Measurements from ENCODE around the gene HSD17B12. TPM values are rescaled to one million over a fixed set of nuclear protein-coding genes. Genes with fewer than 3 reads are reported as not detected.

Gene HSD17B12
- polyA plus RNA-seq (2012; ENCODE audit: missing spikeins): 59.8 TPM

- DNase-seq (ENCODE audit: insufficient read length) (peak; percentile 93), FAIRE-seq (peak; percentile 100)
- peak; percentile 91 for TF ChIP-seq TAF1 (IDR thresholded peaks at IDR 0.05; ENCODE audit: borderline replicate concordance, low read depth, low read length)
- peak; percentile 97 for TF ChIP-seq POLR2AphosphoS5 (IDR thresholded peaks at IDR 0.05; ENCODE audit: low read depth, low read length)
- peak; percentile 94 for TF ChIP-seq POLR2A (IDR thresholded peaks at IDR 0.05; ENCODE audit: low read depth, low read length)
Measured at GRCh38 chr11:43680521-43681400, at the start of gene HSD17B12. Gene HSD17B12, plus strand, starts transcription at chr11:43680738. Its CDS starts 90 bp downstream, at chr11:43680828.

DNA sequence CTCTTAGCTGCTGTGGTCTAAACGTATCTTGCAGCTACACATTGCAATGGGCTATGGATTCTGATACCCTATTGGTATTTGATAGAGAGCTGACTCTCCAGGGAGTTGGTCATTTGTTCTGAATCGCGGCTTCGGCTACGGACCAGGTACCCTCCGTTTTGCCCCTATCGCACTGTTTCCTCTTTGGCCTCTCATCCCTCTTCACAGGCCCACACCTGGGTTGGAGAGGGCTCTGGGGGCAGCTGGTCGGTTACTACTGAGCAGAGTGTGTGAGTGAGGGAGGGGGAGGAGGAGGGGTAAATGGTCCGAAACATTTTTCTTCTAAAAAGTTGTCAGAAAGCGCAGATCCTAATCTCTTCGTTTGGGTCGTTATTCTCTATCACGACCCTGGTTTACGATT lies 48.8 kb upstream of the HSD17B12 start:
- DNase-seq (ENCODE audit: insufficient read length) (no peak), FAIRE-seq (peak; percentile 38)
- TF ChIP-seq POLR2AphosphoS5 (IDR thresholded peaks at IDR 0.05; ENCODE audit: low read depth, low read length): no peak
- TF ChIP-seq POLR2A (IDR thresholded peaks at IDR 0.05; ENCODE audit: low read depth, low read length): no peak

DNA sequence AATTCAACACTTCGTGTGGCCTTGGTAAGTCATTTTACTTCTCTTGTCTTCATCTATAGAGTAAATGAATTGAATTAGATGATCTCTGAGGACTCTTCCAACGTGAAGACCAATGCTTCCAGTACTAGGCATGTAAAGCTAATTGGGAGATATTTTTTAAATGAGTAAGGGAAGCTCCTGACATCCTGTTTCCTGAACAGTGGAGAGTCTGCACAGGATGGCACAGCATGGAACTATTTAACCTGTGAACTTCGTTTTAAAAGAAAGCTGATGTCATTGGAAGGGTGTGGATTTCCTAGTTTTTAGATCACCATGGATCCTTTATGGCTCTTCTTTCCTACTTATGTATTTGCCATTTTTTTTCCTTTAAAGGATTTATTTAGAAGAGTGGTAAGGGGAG lies 48.4 kb upstream of the HSD17B12 start:
- TF ChIP-seq TAF1 (IDR thresholded peaks at IDR 0.05; ENCODE audit: borderline replicate concordance, low read depth, low read length): no peak
- no peak for TF ChIP-seq POLR2A (IDR thresholded peaks at IDR 0.05; ENCODE audit: low read depth, low read length)
- no peak for TF ChIP-seq POLR2AphosphoS5 (IDR thresholded peaks at IDR 0.05; ENCODE audit: low read depth, low read length)
- DNase-seq (ENCODE audit: insufficient read length): no peak
- FAIRE-seq: no peak

- no peak for FAIRE-seq
Measured at GRCh38 chr11:43638717-43639116, 41.8 kb upstream of the HSD17B12 start.

DNA sequence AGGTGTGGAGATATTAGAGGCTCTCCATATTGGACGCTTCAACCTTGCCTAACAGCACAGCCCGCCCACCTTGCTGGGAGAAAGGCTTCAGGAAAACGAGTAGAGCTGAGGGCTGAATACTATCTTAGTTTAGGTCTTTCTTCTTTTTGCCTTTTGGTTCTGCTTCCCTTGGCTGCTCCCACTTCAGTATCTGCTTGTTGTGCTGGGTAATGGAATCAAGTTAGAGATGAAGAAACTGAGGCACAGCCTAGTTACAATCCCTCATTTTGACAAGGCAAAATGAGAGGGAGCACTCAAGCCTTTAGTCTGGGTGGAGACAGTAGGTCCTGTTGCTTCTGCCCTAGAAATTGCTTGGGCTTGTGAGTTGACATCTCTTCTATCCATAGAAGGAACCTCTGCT lies 41.3 kb upstream of the HSD17B12 start:
- TF ChIP-seq POLR2AphosphoS5 (IDR thresholded peaks at IDR 0.05; ENCODE audit: low read depth, low read length): no peak
- DNase-seq (ENCODE audit: insufficient read length) (no peak), FAIRE-seq (no peak)

More at GRCh38 chr11:43638717-43639116, 41.8 kb upstream of the HSD17B12 start:
- no peak for TF ChIP-seq TAF1 (IDR thresholded peaks at IDR 0.05; ENCODE audit: borderline replicate concordance, low read depth, low read length)
- no peak for TF ChIP-seq POLR2A (IDR thresholded peaks at IDR 0.05; ENCODE audit: low read depth, low read length)
- TF ChIP-seq POLR2AphosphoS5 (IDR thresholded peaks at IDR 0.05; ENCODE audit: low read depth, low read length): no peak
- no peak for DNase-seq (ENCODE audit: insufficient read length)

- DNase-seq (ENCODE audit: insufficient read length) (no peak), FAIRE-seq (no peak)
- TF ChIP-seq TAF1 (IDR thresholded peaks at IDR 0.05; ENCODE audit: borderline replicate concordance, low read depth, low read length): no peak
- TF ChIP-seq POLR2A (IDR thresholded peaks at IDR 0.05; ENCODE audit: low read depth, low read length): no peak
- no peak for TF ChIP-seq POLR2AphosphoS5 (IDR thresholded peaks at IDR 0.05; ENCODE audit: low read depth, low read length)
Measured at GRCh38 chr11:43639920-43640319, 40.6 kb upstream of the HSD17B12 start.

DNA sequence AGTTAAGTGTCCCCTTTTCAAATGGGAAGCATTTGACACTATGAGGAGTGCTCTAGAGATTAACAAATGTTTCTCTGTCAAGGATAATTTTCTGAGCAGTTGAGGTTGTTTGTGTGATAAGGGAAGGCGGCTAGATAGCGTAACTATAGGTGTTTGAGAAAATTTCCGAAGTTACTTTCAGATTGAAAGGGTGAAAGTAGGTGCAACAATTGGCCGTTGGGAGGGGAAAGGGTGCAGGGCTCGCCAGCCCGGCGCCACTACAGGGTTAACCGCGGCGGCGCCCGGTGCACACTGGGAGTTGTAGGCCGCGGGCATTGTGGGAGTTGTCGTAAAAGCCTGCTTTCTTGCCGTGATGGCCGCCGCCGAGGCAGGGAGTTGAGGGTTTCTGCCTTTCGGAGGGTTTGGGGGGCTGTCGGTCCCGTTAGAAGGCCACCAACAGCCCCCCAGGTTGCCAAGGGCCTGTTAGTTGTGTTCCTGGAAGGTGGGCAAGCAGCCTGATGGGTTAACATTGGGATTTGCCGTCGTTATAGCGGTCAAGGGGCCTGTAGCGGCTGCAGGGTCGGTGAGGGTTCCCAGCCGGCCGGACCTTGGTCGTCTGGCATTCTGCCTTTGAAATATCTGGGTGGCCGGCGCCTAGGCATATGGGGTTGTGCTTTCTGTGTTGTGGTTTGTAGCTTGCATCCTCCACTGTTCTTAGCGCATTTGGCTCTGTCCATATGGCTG lies 36.5 kb upstream of the HSD17B12 start:
- TF ChIP-seq POLR2AphosphoS5 (IDR thresholded peaks at IDR 0.05; ENCODE audit: low read depth, low read length) (peak; percentile 65), POLR2A (IDR thresholded peaks at IDR 0.05; ENCODE audit: low read depth, low read length) (peak; percentile 77), TAF1 (IDR thresholded peaks at IDR 0.05; ENCODE audit: borderline replicate concordance, low read depth, low read length) (peak; percentile 70; the same call in 1 of the 2 replicates)

GRCh38 chr11:43644621-43645299 lies 35.8 kb upstream of the HSD17B12 start:
- TF ChIP-seq TAF1 (IDR thresholded peaks at IDR 0.05; ENCODE audit: borderline replicate concordance, low read depth, low read length) (no peak), POLR2A (IDR thresholded peaks at IDR 0.05; ENCODE audit: low read depth, low read length) (no peak), POLR2AphosphoS5 (IDR thresholded peaks at IDR 0.05; ENCODE audit: low read depth, low read length) (no peak)
- DNase-seq (ENCODE audit: insufficient read length) (no peak), FAIRE-seq (peak; percentile 76)

More for the DNA sequence above, 36.5 kb upstream of the HSD17B12 start:
- FAIRE-seq (peak; percentile 99), DNase-seq (ENCODE audit: insufficient read length) (peak; percentile 75)

GRCh38 chr11:43646767-43647166 lies 33.8 kb upstream of the HSD17B12 start:
- DNase-seq (ENCODE audit: insufficient read length): no peak
- FAIRE-seq: peak; percentile 14
- TF ChIP-seq TAF1 (IDR thresholded peaks at IDR 0.05; ENCODE audit: borderline replicate concordance, low read depth, low read length): no peak
- no peak for TF ChIP-seq POLR2AphosphoS5 (IDR thresholded peaks at IDR 0.05; ENCODE audit: low read depth, low read length)
- TF ChIP-seq POLR2A (IDR thresholded peaks at IDR 0.05; ENCODE audit: low read depth, low read length): no peak

DNA sequence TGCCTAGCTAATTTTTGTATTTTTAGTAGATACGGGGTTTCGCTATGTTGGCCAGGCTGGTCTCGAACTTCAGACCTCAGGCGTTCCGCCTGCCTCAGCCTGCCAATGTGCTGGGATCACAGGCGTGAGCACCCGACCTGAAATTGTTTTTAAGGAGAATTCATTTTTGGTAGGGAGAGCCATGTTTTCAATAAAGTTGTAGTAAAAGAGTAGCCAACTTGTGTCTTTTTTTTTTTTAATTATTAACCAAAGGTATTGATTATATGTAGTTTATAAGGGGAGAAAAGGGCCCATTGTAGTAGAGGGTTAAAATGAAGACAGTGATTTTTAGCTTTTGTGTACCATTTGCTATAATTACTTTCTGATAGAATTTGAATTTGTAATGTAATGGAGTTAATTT lies 31.6 kb upstream of the HSD17B12 start:
- FAIRE-seq: no peak
- TF ChIP-seq POLR2A (IDR thresholded peaks at IDR 0.05; ENCODE audit: low read depth, low read length) (no peak), TAF1 (IDR thresholded peaks at IDR 0.05; ENCODE audit: borderline replicate concordance, low read depth, low read length) (no peak), POLR2AphosphoS5 (IDR thresholded peaks at IDR 0.05; ENCODE audit: low read depth, low read length) (no peak)
- no peak for DNase-seq (ENCODE audit: insufficient read length)

DNA sequence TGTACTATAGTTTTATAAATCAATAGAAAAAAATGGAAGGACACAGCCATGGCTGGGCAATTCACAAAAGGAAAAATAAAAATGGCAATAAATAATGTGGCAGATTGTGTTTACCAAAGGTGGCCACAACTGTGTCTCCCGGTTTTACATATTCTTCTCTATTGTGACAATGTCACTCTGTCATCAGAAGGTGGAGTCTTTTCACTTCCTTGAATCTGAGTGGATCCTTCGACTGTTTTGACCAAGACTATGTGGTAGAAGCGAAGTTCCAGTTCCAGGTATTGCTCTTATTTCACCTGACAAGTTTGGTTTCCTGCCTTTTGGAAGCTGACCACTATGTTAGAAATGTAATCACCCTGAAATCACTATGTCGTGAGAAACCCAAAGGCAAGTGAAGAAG lies 31.0 kb upstream of the HSD17B12 start:
- TF ChIP-seq POLR2AphosphoS5 (IDR thresholded peaks at IDR 0.05; ENCODE audit: low read depth, low read length) (no peak), POLR2A (IDR thresholded peaks at IDR 0.05; ENCODE audit: low read depth, low read length) (no peak), TAF1 (IDR thresholded peaks at IDR 0.05; ENCODE audit: borderline replicate concordance, low read depth, low read length) (no peak)
- DNase-seq (ENCODE audit: insufficient read length) (no peak), FAIRE-seq (no peak)
